PC-9 (cell line): Measurements from ENCODE around the gene AKAP4. TPM values are rescaled to one million over a fixed set of nuclear protein-coding genes. Genes with fewer than 3 reads are reported as not detected.

Experiments used
- BruUV-seq: library from RNA; stranded (reverse); fragments of 400-500 nt; replicated peaks from 2 replicates; lab custom pipeline; 2021; lab: Mats Ljungman, UMichigan
- CTCF ChIA-PET: fragments of 300-600 bp; sonication (Branson Sonifier 250); formaldehyde crosslinking; loops from one replicate; lab custom pipeline; 2022; ENCODE audit warnings: antibody characterized with exemption; lab: Charles Lee
- POLR2A ChIA-PET: fragments of 300-600 bp; sonication (Branson Sonifier 250); formaldehyde crosslinking; loops from one replicate; lab custom pipeline; 2022; ENCODE audit warnings: antibody characterized with exemption; ENCODE audit not compliant: unreplicated experiment; lab: Charles Lee
- DNase-seq, 2 experiments: peaks; one replicate each; pipeline versions ENCODE4 v3.0.0 to v3.0.0-alpha.2; 2015 to 2022; ENCODE audit warnings: mixed read lengths in 1 of 2
- H2AFZ ChIP-seq: fragments of 200-600 bp; sonication (generic); 2 replicates; pipeline ENCODE4 v1.8.1; 2017; ENCODE audit warnings: antibody characterized with exemption
- H3F3A ChIP-seq: fragments of 200-600 bp; sonication (generic); 2 replicates; pipeline ENCODE4 v1.8.1; 2017; ENCODE audit warnings: antibody characterized with exemption, mild to moderate bottlenecking, low read depth; ENCODE audit not compliant: insufficient read depth
- H3K27ac ChIP-seq: fragments of 200-600 bp; sonication (generic); 2 replicates; pipeline ENCODE4 v1.6.1; 2016; ENCODE audit warnings: mixed run types
- H3K27me3 ChIP-seq: fragments of 200-600 bp; sonication (generic); 2 replicates; pipeline ENCODE4 v1.6.1; 2016; ENCODE audit warnings: low read depth, mixed run types; ENCODE audit not compliant: insufficient read depth
- H3K36me3 ChIP-seq: fragments of 200-600 bp; sonication (generic); 2 replicates; pipeline ENCODE4 v1.6.1; 2016; ENCODE audit warnings: low read depth, mixed run types
- H3K4me1 ChIP-seq: fragments of 200-600 bp; sonication (generic); replicated peaks from 2 replicates; pipeline ENCODE4 v1.6.1; 2016; ENCODE audit warnings: mixed run types; ENCODE audit not compliant: insufficient read depth
- H3K4me2 ChIP-seq: fragments of 200-600 bp; sonication (generic); 2 replicates; pipeline ENCODE4 v1.6.1; 2017; ENCODE audit warnings: mixed run types
- H3K4me3 ChIP-seq: fragments of 200-600 bp; sonication (generic); 2 replicates; pipeline ENCODE4 v1.6.1; 2016; ENCODE audit warnings: mixed run types
- H3K79me2 ChIP-seq: fragments of 200-600 bp; sonication (generic); 2 replicates; pipeline ENCODE4 v1.6.1; 2017; ENCODE audit warnings: low read depth, mixed run types
- H3K9me2 ChIP-seq: fragments of 200-600 bp; sonication (generic); 2 replicates; pipeline ENCODE4 v1.8.1; 2017; ENCODE audit warnings: mild to moderate bottlenecking; ENCODE audit not compliant: insufficient read depth
- H3K9me3 ChIP-seq: fragments of 200-600 bp; sonication (generic); 2 replicates; pipeline ENCODE4 v1.8.1; 2016; ENCODE audit warnings: low read depth; ENCODE audit not compliant: insufficient read depth
- H4K20me1 ChIP-seq: fragments of 200-600 bp; sonication (generic); 2 replicates; pipeline ENCODE4 v1.8.1; 2017; ENCODE audit not compliant: insufficient read depth
- EZH2 ChIP-seq: fragments of 200-600 bp; sonication (generic); IDR thresholded peaks from 2 replicates; pipeline ENCODE4 v1.8.0; 2017; ENCODE audit warnings: antibody characterized with exemption, low read depth
- intact Hi-C: fragments of 100-400 bp; cut with micrococcal nuclease; formaldehyde crosslinking; loops from one replicate; pipeline ENCODE4 v1.10.0; 2022; ENCODE audit not compliant: unreplicated experiment
- total RNA-seq: library from RNA; stranded (reverse); gene quantifications from 2 replicates; pipeline ENCODE4 v1.2.3, GENCODE V29; 2021
- TF ChIP-seq, protein P1 (sequence below): fragments of 200-600 bp; sonication (generic); conservative IDR thresholded peaks from 2 replicates; pipeline ENCODE4 v1.6.1; 2017; ENCODE audit warnings: mixed run types, antibody characterized with exemption, mild to moderate bottlenecking, moderate library complexity

Gene AKAP4
- total RNA-seq, 1 experiment from 2014 or later, result not detected

DNA sequence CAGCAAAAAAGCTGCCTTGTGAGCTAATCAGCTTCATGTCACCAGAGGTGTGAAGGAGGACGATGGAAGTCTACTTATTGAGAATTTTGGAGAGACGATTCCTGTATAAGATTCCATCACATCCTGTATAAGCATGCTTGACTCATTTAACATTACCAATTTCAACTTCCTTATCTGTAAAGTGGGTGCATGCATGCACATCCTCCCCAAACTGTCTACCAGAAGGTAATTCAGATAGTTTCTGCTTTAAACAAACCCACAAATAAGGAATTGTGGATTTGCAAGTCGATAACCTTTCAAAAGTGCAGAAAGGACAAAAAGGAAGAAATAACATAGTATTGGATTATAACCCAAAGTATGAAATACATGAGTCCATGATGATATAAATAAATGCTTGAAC is 31.1 kb downstream of the AKAP4 start:
- no peak overlapping the region for H3K4me2 ChIP-seq
- no peaks in the 10 kb centered on the region for H3K9me3 ChIP-seq
- no peaks in the 10 kb centered on the region for H3K27me3 ChIP-seq
- CTCF ChIA-PET, result no interaction called here
- no peak overlapping the region for H2AFZ ChIP-seq
- no TSS peak for BruUV-seq
- DNase-seq, result no peak
- H3K79me2 ChIP-seq, result no peaks in the 10 kb centered on the region
- H3K36me3 ChIP-seq, result no peaks in the 10 kb centered on the region
- POLR2A ChIA-PET, result no interaction called here
- H4K20me1 ChIP-seq, result no peaks in the 10 kb centered on the region
- no peaks in the 10 kb centered on the region for H3K4me1 ChIP-seq
- no peak overlapping the region for H3K27ac ChIP-seq
- H3F3A ChIP-seq, result no peaks in the 10 kb centered on the region
- no peaks in the 10 kb centered on the region for H3K9me2 ChIP-seq
- intact Hi-C loops, result no loop called here
- no peak overlapping the region for H3K4me3 ChIP-seq
- TF ChIP-seq, protein P1, sequence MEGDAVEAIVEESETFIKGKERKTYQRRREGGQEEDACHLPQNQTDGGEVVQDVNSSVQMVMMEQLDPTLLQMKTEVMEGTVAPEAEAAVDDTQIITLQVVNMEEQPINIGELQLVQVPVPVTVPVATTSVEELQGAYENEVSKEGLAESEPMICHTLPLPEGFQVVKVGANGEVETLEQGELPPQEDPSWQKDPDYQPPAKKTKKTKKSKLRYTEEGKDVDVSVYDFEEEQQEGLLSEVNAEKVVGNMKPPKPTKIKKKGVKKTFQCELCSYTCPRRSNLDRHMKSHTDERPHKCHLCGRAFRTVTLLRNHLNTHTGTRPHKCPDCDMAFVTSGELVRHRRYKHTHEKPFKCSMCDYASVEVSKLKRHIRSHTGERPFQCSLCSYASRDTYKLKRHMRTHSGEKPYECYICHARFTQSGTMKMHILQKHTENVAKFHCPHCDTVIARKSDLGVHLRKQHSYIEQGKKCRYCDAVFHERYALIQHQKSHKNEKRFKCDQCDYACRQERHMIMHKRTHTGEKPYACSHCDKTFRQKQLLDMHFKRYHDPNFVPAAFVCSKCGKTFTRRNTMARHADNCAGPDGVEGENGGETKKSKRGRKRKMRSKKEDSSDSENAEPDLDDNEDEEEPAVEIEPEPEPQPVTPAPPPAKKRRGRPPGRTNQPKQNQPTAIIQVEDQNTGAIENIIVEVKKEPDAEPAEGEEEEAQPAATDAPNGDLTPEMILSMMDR, result no peak
- TF ChIP-seq EZH2, result no peak

DNA sequence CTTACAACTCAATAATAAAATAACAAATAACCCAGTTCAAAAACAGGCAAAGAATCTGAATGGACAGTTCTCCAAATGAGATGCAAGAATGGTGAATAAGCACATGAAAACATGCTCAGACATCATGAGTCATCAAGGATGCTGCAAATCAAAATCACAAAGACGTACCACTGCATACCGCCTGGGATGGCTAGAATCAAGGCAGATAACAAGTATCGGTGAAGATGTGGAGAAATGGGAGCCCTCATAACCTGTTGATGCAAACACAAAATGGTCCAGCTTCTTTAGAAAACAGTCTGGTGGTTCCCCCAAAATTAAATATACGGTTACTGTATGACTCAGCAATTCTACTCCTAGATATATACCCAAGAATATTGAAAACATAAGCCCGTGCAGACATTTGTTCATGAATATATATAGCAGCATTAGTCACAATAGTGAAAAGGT is 32.5 kb downstream of the AKAP4 start:
- H3K9me3 ChIP-seq, result no peaks in the 10 kb centered on the region
- no peak for DNase-seq
- ChIA-PET POLR2A (no interaction called here), CTCF (no interaction called here)
- H3K4me3 ChIP-seq, result no peak overlapping the region
- no peaks in the 10 kb centered on the region for H3F3A ChIP-seq
- H3K36me3 ChIP-seq, result no peaks in the 10 kb centered on the region
- H2AFZ ChIP-seq, result no peak overlapping the region
- H3K27ac ChIP-seq, result no peak overlapping the region
- no TSS peak for BruUV-seq
- H3K9me2 ChIP-seq, result no peaks in the 10 kb centered on the region
- H3K79me2 ChIP-seq, result no peaks in the 10 kb centered on the region
- H3K4me2 ChIP-seq, result no peak overlapping the region
- intact Hi-C loops, result no loop called here
- H3K27me3 ChIP-seq, result no peaks in the 10 kb centered on the region
- H3K4me1 ChIP-seq, result no peaks in the 10 kb centered on the region
- H4K20me1 ChIP-seq, result no peaks in the 10 kb centered on the region
- TF ChIP-seq, protein P1, result no peak
- TF ChIP-seq EZH2, result no peak

DNA sequence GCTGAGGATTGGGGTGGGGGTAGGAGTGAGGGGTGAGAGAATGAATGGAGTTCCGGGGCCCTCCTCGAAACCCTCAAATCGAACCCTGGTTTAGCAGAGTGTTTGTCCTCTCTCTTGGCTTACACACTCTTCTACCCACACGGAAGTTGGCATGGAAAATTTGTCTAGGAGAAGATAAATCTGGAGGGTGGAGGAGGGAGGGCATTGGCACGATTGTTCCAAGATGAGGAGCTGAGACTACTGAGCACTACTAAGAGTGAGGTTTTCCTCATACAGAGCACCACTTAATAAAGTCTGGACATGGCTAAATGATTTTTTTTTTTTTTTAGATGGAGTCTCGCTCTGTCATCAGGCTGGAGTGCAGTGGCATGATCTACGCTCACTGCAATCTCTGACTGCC is 33.4 kb downstream of the AKAP4 start:
- no peak overlapping the region for H3K4me3 ChIP-seq
- no peaks in the 10 kb centered on the region for H4K20me1 ChIP-seq
- no peaks in the 10 kb centered on the region for H3K36me3 ChIP-seq
- no peaks in the 10 kb centered on the region for H3F3A ChIP-seq
- no peaks in the 10 kb centered on the region for H3K9me2 ChIP-seq
- H3K79me2 ChIP-seq, result no peaks in the 10 kb centered on the region
- ChIA-PET POLR2A (interaction anchor here (0.6 kb wide), 1 partner anchor 26 kb away, joined by 3 read pairs; no protein-coding TSS in a partner anchor), CTCF (no interaction called here)
- BruUV-seq, result no TSS peak
- H3K4me2 ChIP-seq, result no peak overlapping the region
- H3K27me3 ChIP-seq, result no peaks in the 10 kb centered on the region
- no peak for TF ChIP-seq EZH2
- TF ChIP-seq, protein P1, result no peak
- no peak overlapping the region for H3K27ac ChIP-seq
- intact Hi-C loops, result no loop called here
- no peak for DNase-seq
- H3K4me1 ChIP-seq, result no peaks in the 10 kb centered on the region
- no peaks in the 10 kb centered on the region for H3K9me3 ChIP-seq
- H2AFZ ChIP-seq, result no peak overlapping the region
